Astrocyte of the cerebellum (primary cell): ENCODE measurements around the gene TTLL6.

Experiments
- DNase-seq: peaks from one replicate; pipeline ENCODE4 v3.0.0-alpha.2; 2011; ENCODE audit warnings: low read depth
- H3K4me3 ChIP-seq: 2 replicates; pipeline ENCODE4 v1.5.1; 2011; ENCODE audit warnings: mild to moderate bottlenecking, low read depth, low read length, moderate library complexity
- CTCF ChIP-seq: IDR thresholded peaks from 2 replicates; pipeline ENCODE4 v1.5.1; 2012; ENCODE audit warnings: low read length, low read depth, moderate library complexity, mild to moderate bottlenecking; ENCODE audit errors: missing control alignments
- in situ Hi-C: cut with HindIII; loops from 2 replicates; pipeline ENCODE4 v1.10.0; 2017; ENCODE audit warnings: low sequenced_read_pairs

The TTLL6 gene

GRCh38 chr17:48734333-48735061 lies 82.5 kb downstream of the TTLL6 start:
- no peak overlapping the region for H3K4me3 ChIP-seq
- TF ChIP-seq CTCF = no peak
- DNase-seq = no peak
- in situ Hi-C loops = loop anchor here (10.0 kb wide), 1 partner anchor 130 kb away; no protein-coding TSS in a partner anchor

- in situ Hi-C loops = loop anchor here (10.0 kb wide), 1 partner anchor 131 kb away; no protein-coding TSS in a partner anchor
- TF ChIP-seq CTCF = no peak
- no peak overlapping the region for H3K4me3 ChIP-seq
- no peak for DNase-seq
These were observed 83.2 kb downstream of the TTLL6 start for GRCh38 chr17:48733632-48734328.

GRCh38 chr17:48732688-48733629 lies 84.1 kb downstream of the TTLL6 start:
- in situ Hi-C loops = loop anchor here (10.0 kb wide), 1 partner anchor 132 kb away; no protein-coding TSS in a partner anchor
- H3K4me3 ChIP-seq = no peak overlapping the region
- DNase-seq = no peak
- no peak for TF ChIP-seq CTCF

- in situ Hi-C loops = loop anchor here (10.0 kb wide), 1 partner anchor 133 kb away; no protein-coding TSS in a partner anchor
- H3K4me3 ChIP-seq = no peak overlapping the region
- TF ChIP-seq CTCF = no peak
- DNase-seq = no peak
These were observed 85.7 kb downstream of the TTLL6 start for GRCh38 chr17:48731355-48731754.

GRCh38 chr17:48730240-48730550 lies 86.8 kb downstream of the TTLL6 start:
- no peak for TF ChIP-seq CTCF
- DNase-seq = no peak
- no peak overlapping the region for H3K4me3 ChIP-seq
- in situ Hi-C loops = loop anchor here (10.0 kb wide), 1 partner anchor 135 kb away; no protein-coding TSS in a partner anchor
